T-helper 22 cell (primary cell): Measurements from ENCODE around the gene LRRC8A.
"Not testable (repeated sequence)": the region's sequence is repeated elsewhere in the genome, so short reads cannot be mapped to it uniquely, and the experiment has no call there.

Source experiments
- DNase-seq: peaks from one replicate; pipeline ENCODE4 v3.0.0-alpha.2; 2020; ENCODE audit warnings: low read depth

LRRC8A gene

DNA sequence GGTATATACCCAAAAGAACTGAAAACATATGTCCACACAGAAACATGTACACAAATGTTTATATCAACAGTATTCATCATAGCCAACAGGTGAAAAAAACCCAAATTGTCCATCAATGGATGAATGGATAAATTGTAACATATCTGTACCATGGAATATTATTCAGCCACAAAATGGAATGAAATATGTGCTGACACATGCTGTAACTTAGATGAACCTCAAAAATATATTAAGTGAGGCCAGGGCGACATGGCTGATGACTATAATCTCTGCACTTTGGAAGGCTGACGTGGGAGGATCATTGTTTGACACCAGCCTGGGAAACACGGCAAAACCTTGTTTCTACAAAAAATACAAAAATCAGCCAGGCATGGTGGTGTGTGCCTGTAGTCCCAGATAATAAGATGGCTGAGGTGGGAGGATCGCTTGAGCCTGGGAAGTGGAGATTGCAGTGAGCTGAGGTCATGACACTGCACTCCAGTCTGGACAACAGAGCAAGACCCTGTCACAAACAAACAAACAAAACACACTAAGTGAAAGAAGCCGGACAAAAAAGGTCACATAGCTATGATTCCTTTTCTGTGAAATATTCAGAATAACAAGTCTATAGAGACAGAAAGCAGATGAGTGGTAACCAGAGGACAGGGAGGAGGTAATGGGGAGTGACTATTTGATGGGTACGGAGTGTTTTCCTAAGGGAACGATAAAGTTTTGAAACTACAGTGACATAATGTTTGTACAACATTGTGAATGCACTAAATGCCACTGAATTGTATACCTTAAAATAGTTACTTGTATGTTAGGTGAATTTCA is 11.6 kb upstream of the LRRC8A start:
- no peak for DNase-seq

- DNase-seq, result not testable (repeated sequence)
Observed at GRCh38 chr9:128870941-128871265, 11.0 kb upstream of the LRRC8A start.

GRCh38 chr9:128877852-128878251 is 4.1 kb upstream of the LRRC8A start:
- DNase-seq, result no peak

GRCh38 chr9:128882677-128883603 is 1.0 kb downstream of the LRRC8A start:
- DNase-seq, result no peak

GRCh38 chr9:128884164-128884563 is 2.2 kb downstream of the LRRC8A start:
- no peak for DNase-seq

DNA sequence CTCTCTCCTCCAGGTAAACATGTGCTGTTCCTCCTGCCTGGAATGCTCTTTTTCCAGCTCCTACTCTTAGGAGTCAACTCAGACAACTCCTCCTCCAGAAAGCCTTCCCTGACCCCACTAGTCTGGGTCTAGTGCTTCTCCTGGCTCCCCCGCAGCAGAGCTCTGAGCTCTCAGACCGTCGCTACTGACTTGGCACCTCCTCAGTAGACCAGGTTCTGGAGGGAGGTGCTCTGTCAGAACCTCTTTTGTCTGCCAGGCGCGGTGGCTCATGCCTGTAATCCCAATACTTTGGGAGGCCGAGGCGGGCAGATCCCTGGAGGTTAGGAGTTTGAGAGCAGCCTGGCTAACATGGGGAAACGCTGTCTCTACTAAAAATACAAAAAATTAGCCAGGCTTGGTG is 3.4 kb downstream of the LRRC8A start:
- no peak for DNase-seq

DNA sequence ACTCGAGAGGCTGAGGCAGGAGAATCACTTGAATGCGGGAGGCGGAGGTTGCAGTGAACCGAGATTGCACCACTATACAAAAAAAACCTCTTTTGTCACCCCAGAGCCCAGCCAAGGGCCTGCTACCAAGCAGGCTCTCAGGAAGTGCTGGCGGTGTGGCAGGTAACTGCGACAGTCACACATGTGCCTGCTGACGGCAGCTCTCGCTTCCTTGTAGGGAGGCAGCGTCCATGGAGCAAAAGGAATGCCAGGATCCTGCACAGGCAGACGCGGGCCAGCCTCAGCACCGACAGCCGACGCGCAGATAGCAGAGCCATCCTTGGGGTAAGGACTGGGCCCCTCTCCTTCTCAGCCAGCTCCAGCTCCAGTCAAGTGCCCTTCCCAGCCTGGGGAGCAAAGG is 3.9 kb downstream of the LRRC8A start:
- no peak for DNase-seq

GRCh38 chr9:128886211-128886891 is 4.4 kb downstream of the LRRC8A start:
- no peak for DNase-seq

GRCh38 chr9:128887049-128887448 is 5.1 kb downstream of the LRRC8A start:
- no peak for DNase-seq

- no peak for DNase-seq
Observed at GRCh38 chr9:128887914-128888350, 6.0 kb downstream of the LRRC8A start.

DNA sequence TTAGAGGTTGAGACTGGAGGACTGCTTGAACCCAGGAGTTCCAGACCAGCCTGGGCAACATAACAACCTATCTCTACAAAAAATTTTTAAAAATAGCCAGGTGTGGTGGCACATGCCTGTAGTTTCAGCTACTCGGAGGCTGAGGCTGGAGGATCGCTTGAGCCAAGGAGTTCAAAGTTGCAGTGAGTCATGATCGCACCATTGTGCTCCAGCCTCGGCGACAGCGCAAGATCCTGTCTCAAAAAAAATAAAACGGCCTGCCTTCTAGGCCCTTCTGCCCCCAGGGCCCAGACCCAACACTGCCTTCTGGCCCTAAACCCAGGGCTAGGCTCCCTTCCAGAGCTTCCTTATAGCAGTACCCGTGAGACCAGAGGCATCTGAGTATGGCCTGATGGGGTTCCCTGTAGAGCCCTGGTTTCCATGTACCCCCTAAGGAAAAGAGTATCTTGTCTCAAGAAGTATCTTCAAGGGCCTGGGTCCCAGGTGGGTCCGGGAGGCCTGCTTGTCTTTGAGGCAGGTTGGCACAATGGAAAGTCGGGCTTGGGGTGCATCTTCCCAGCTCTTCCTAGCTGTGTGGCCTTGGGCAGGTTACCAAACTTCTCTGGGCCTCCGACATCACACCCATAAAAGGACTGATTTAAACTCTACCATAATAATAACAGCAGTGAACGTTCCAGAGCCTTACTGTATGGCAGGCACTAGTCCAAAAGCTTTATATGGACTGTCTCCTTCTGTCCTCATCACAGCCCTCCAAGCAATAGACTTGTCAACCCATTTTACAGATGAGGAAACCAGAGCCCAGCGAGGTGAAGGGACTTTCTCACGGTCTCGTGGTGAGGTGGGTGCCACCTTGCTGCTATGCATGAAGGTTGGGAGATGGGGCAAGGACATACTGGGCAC is 9.6 kb downstream of the LRRC8A start:
- DNase-seq, result no peak

GRCh38 chr9:128892221-128892921 is 10.4 kb downstream of the LRRC8A start:
- DNase-seq, result no peak

DNA sequence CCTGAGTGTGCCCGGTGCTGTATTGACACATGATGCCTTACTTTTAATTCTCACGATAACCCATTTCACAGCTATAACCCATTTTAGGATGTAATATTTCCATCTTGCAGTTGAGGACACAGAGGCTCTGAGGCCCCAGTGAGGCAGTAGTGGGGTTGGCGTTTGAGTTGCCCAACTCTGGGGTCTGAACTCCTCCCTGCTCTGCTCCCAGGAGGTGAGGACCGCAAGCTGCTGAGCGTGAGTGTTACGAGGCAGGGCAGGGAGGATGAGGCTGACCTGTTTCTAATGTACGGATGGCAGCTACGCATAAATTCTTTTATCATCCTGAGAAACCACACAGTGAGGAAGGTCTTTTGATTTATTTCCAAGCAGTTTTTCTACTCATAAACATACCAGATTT is 11.4 kb downstream of the LRRC8A start:
- DNase-seq, result no peak

GRCh38 chr9:128894764-128895163 is 12.8 kb downstream of the LRRC8A start:
- DNase-seq, result no peak

- no peak for DNase-seq
Observed at GRCh38 chr9:128895556-128895955, 13.6 kb downstream of the LRRC8A start.

DNA sequence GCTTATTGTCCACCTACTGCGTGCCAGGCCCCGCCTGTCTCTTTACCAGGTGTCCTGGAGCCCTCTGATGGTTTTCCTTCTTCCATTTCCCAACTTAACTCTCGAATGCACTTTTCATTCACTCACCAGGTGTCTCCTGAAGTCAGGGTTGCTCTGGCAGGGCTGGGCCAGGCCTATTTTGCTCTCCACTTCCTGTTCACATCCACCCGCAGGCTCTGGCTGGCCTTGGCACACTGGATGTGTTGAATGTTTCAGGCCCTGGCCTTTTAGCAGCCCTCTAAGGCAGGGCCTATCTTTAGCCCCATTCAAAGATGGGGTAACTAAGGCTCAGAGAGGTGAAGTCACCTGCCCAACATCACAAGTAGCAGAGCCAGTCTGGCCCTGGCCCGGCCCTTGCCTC is 16.4 kb downstream of the LRRC8A start:
- DNase-seq, result no peak

GRCh38 chr9:128898845-128899565 is 17.1 kb downstream of the LRRC8A start:
- no peak for DNase-seq

DNA sequence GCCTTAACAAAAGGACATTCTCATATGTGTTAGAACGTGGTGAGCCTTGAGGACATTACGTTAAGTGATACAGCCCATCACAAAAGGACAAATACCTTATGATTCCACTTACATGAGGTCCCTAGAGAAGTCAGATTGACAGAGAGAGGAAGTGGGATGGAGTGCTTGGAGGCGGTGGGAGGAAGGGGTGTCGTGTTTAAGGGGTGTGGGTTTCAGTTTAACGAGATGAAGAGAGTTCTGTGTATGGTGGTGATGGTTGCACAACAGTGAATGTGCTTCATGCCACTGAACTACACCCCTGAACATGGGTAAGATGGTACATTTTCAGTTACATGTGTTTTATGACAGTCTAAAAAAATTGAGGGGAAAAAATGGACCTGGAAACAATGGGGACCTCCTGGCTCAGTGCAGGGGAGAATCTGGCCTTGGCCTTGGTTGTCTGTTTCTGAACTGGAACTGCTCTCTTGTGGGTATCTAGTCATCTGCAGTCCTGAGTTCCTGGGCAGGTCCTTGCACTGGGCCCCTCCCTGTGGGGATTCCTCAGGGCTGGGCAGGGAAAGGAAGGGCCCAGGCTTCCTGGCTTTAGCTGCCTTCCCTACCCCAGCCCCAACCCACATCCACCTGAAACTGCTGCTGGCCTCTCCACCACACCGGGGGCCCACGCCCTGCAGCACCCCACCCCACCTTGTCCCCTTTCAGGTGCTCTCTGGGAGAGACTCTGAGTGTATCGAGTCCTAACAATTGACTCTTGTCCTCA is 17.8 kb downstream of the LRRC8A start:
- DNase-seq, result no peak

DNA sequence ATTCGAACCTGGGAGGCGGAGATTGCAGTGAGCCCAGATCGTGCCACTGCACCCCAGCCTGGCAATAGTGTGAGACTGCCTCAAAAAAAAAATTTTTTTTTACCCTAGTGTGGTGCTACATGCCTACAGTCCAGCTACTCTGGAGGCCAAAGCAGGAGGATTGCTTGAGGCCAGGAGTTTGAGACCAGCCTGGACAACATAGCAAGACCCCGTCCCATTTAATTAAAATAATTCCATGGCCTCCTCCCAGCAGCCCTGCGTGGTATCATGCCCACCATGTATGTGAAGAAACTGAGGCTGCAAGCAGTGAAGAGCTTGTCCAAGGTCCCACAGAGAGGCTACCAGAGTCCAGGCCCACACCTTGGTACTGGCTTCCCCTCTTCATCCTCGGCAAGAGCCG is 19.4 kb downstream of the LRRC8A start:
- DNase-seq, result no peak

- DNase-seq, result no peak
Observed at GRCh38 chr9:128901822-128902221, 19.9 kb downstream of the LRRC8A start.
